ENCODE data around the gene MAPK11.

The MAPK11 gene

GRCh38 chr22:50269970-50270665 is at the start of gene MAPK11:
MAPK11 (minus strand) TSS chr22:50270380; CDS start chr22:50270292, 88 bp downstream.
- peak; percentile 39 to 65 for DNase-seq (ENCODE audit: low read depth in 1 of 2, low spot score in 1 of 2)

DNA sequence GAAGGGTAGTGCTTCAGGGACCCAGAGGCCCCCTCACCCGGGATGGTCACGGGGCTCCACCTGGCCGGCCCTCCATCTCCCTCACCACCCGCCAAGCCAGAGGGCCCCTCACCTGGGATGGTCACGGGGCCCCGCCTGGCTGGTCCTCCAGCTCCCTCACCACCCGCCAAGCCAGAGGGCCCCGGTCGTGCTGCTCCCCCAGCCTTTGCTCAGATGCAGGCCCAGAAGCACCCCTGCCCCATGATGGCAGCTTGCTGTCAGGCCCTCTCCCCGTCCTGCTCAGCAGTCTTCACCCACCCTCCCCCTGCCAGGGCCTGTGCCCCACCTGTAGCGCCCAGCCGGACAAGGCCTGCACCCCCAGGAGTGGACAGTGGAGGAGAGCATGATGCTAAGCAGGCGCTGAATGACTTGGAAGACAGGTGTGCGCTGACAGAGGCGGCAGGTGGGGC is 49.3 kb upstream of the MAPK11 start:
- DNase-seq (ENCODE audit: low read depth in 1 of 2, low spot score in 1 of 2) = no peak

GRCh38 chr22:50318698-50319411 is 48.7 kb upstream of the MAPK11 start:
- no peak for DNase-seq (ENCODE audit: low read depth in 1 of 2, low spot score in 1 of 2)

GRCh38 chr22:50318356-50318697 is 48.1 kb upstream of the MAPK11 start:
- no peak for DNase-seq (ENCODE audit: low read depth in 1 of 2, low spot score in 1 of 2)

DNA sequence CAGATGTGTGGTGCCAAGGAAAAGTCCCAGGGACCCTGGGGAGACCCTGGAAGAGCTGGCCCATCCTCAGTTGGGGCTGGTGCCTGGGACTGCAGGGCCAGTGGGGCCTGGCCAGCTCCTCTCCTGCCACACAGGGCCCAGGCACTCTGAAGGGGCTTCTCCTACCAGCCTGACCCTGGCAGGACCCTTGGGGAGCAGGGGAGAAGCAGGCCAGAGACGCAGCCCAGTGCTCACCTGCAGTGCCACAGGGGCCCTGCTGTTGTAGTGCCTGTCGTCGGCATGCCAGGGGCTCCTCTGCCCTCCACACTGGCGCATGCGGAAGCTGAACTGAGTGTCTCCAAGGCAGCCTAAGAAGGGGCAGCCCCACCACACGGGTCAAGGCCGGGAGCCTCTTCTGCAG is 47.5 kb upstream of the MAPK11 start:
- DNase-seq (ENCODE audit: low read depth in 1 of 2, low spot score in 1 of 2) = no peak

DNA sequence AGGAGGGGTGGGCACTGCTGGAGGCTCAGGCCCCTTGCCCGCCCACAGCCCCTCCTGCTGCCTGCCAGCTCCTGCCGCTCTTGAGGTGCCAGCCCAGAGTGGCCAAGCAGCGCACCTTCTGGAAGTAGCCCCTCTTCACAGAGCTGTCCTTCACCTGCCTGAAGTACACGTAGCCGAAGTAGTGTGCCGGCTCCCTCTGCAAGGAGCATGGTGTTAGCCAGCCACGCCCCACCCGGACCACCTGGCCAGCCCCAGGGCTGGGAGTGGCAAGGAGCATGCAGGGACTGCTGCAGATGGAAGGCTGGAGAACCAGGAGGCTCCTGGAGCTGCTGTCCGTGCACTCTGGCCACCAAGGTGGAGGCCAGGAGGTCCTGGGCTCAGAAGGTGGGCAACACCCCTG is 47.0 kb upstream of the MAPK11 start:
- DNase-seq (ENCODE audit: low read depth in 1 of 2, low spot score in 1 of 2) = no peak

- DNase-seq (ENCODE audit: low read depth in 1 of 2, low spot score in 1 of 2) = no peak
These were observed 46.2 kb upstream of the MAPK11 start for GRCh38 chr22:50316114-50317065.

DNA sequence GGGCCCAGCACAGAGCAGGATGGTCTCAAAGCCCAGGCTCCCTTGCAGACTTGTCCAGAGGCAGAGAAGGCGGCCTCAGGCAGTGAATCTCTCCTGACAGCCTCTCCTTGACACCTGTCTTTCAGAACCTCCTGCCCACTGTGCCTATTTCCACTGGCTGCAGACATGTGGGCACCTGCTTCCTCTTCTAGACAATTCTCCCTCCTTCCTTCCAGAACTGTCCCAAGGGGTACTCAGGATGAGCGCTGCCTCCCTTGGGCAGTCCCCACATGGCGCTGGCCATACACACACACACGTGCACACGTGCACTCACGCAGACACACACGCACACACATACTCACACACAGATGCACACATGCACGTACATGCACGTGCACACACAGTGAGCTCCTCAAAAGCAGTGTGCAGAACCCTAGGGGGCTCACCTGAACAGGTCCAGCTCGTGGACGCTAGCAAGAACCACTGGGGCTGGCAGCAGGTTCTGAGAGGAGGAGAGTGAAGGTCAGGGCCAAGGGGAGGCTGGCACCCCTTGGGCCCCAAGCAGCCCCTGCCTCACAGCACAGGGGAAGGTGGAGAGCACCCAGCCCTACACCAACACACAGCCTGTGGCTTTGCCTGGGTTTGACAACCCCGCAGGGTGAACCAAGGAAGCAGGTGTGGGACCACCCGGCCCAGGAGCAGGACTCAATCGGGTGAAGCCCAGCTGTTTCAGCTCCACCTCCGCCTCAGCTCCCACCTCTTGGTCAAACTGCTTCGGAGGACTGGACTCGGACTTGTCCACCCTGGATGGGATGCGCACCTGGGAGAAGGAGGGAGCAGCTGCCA is 45.3 kb upstream of the MAPK11 start:
- no peak for DNase-seq (ENCODE audit: low read depth in 1 of 2, low spot score in 1 of 2)

GRCh38 chr22:50314455-50315288 is 44.5 kb upstream of the MAPK11 start:
- peak; percentile 42 to 54 for DNase-seq (ENCODE audit: low read depth in 1 of 2, low spot score in 1 of 2)

DNA sequence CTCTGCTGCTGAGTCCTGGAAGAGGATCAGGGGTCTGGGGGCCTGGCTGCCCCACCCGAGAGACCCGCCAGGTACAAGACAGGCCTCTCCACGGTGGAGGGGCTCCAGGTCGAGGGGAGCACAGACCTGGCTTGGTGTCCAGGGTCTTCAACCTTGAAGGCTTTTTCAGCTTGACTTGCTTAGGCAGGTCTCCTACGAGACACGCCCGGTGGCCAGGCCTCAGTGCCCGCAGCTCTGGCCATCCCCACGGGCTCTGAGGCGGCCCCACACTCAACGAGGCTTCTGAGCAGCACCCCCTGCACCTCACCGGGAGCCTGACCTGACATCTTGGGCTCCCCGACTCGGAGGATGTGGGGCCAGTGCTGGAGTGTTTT is 43.9 kb upstream of the MAPK11 start:
- DNase-seq (ENCODE audit: low read depth in 1 of 2, low spot score in 1 of 2) = no peak

DNA sequence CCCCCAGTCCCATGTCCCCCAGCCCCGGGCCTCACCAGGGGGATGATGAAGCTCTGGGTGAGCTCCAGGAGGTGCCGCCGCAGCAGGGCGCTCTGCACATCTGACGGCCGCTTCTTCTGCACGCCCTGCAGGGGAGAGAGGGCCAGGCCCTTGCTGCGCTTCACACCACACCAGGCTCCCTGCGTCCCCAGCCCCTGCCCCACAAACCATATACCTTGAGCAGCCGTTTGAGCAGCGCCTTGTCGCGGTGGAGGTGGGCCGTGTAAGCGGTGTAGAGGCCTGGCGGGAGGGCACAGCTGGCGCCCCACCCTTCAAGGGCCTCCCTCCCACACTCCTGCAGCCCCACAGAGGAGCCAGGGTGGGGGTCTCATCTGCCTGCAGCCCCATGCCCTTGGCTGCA is 43.4 kb upstream of the MAPK11 start:
- DNase-seq (ENCODE audit: low read depth in 1 of 2, low spot score in 1 of 2) = no peak

- DNase-seq (ENCODE audit: low read depth in 1 of 2, low spot score in 1 of 2) = no peak
These were observed 42.8 kb upstream of the MAPK11 start for GRCh38 chr22:50313021-50313420.

GRCh38 chr22:50312371-50312770 is 42.2 kb upstream of the MAPK11 start:
- DNase-seq (ENCODE audit: low read depth in 1 of 2, low spot score in 1 of 2) = no peak

DNA sequence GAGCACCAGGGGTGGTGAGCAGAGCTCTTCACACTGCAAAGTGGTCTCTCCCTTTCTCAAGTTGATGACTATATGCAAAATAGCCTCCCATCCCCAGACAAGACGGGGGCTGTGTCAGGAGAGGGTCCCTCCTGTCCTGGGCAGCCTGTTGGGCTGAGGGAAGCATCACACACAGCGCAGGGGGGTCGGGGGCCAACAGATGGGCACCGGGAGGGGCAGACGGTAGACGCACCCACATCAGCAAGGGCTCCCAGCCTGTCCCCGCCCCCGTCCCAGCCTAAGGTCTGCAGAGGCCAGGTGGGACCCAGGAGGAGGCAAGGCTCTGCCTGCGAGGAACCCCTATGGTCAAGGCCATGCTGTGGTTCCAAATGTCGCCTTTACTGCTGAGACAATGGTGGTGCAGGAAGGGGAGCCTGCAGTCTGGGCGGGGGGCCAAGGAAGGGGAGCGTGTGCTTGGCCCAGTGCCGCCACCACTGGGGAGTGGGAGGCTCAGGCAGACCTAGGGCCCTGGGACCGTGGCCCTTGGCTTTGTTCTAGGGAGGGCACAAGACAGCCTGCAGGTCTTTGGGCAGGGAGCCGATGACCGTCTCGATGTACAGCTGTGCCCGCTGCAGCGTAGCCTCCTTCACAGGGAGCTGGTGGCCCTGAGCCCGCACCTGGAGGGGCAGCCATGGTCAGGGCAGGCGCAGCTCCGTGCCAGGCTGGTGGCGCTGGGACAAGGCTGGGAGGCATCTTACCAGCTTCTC is 41.6 kb upstream of the MAPK11 start:
- no peak for DNase-seq (ENCODE audit: low read depth in 1 of 2, low spot score in 1 of 2)

GRCh38 chr22:50310949-50311444 is 40.8 kb upstream of the MAPK11 start:
- no peak for DNase-seq (ENCODE audit: low read depth in 1 of 2, low spot score in 1 of 2)

DNA sequence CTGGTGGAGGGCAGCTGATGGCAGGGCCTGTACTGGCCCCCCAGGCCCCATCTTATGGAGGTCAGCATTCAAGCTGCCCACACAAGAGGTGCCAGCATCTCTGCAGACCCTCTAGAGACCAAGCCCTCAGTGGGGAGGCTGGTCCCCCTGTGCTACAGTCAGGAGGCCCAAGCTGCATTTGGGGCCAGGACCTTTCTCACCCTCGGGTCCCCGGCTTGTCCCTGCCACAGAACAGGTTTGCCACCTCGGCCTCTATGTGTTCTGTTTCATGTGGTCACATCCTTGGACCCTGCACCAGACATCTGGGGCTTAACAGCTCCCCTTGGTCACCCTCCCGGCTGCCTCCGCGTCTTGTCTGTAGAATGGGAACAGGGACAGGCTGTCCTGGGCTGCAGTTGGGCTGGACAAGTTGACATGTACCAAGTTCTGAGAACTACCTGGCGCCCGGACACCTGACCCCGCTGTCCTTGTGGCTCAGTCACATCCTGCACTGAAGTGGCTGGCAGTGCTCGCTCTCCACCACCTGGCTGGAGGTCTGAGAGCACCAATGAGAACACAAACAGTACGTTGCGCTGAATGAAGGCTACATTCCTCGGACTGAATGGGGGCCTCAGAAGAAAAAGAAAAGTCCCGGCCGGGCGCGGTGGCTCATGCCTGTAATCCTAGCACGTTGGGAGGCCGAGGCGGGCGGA is 40.0 kb upstream of the MAPK11 start:
- DNase-seq (ENCODE audit: low read depth in 1 of 2, low spot score in 1 of 2) = no peak

- DNase-seq (ENCODE audit: low read depth in 1 of 2, low spot score in 1 of 2) = no peak
These were observed 39.4 kb upstream of the MAPK11 start for GRCh38 chr22:50309601-50309991.

DNA sequence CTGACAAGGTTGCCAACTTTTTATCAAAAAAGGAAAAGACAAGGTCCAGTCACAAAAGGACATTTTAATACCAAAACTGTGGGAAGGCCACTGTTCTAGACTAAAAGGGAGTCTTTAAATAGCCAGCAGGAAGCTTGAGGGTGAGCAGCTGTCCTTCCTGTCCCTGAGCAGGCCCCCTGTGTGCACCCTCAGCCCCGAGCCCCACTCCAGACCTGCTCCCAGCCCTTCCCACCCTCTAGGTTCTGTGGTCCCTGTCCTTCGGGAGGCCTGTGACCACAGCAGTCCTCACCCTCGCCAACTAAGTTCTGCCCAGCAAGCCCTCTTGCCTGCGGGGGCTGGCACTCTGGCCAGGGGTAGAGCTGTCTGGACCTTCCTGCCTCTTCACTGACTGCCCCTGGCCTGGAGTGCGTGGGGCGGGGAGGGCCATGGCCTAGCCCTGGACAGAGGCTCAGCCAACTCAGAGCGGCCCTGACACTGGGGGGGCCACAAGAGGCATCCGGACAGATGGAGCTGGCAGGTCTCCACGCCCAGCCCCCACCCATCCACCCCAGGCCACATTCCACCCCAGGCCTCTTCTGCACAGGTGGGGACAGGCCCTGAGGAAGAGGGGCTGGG is 38.9 kb upstream of the MAPK11 start:
- no peak for DNase-seq (ENCODE audit: low read depth in 1 of 2, low spot score in 1 of 2)
